Activated CD4-positive, alpha-beta T cell treated with anti-CD3 and anti-CD28 coated beads for 1 hour (primary cell): Measurements from ENCODE around the gene ZNF598.

Source experiments
- DNase-seq: peaks from one replicate; pipeline ENCODE4 v3.0.0-alpha.2; 2020

ZNF598 gene

DNA sequence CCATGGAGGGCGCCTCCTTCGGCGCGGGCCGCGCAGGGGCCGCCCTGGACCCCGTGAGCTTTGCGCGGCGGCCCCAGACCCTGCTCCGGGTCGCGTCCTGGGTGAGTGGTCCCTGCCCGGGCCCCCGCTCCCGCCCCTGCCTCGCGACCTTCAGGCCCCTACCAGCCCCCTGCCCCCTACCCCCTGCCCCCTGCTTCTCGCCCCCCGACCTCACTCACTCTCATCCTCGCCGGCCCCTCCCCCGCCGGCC lies 19.6 kb downstream of the ZNF598 start:
- no peak for DNase-seq

GRCh38 chr16:1989209-1990100 lies 20.2 kb downstream of the ZNF598 start, which contains the start of gene SYNGR3:
Gene SYNGR3, plus strand, starts transcription at chr16:1989970. Its CDS starts 133 bp downstream, at chr16:1990103.
- no peak for DNase-seq

DNA sequence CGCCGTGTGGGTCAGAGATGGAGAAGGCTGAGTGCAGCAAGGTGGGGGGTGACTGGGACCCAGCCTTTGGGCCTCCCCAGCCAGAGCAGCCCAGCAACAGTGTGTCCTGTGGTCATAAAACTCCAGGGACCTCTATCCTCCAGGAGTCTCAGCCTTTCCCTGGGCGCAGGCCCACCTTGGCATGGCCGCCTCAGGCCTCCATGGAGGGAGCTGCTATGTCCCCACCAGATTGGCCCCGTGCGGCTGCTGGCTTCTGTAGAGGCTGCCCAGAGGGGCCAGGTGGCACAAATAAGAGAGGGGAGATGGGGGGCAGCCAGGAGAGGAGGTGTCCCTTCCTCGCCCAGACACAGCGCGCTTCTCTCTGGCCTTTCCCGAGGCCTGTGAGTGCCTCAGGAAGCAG lies 22.4 kb downstream of the ZNF598 start:
- no peak for DNase-seq

- DNase-seq, result no peak
Measured at GRCh38 chr16:1985466-1986150, 24.0 kb downstream of the ZNF598 start.

GRCh38 chr16:1984347-1985225 lies 25.0 kb downstream of the ZNF598 start:
- no peak for DNase-seq

DNA sequence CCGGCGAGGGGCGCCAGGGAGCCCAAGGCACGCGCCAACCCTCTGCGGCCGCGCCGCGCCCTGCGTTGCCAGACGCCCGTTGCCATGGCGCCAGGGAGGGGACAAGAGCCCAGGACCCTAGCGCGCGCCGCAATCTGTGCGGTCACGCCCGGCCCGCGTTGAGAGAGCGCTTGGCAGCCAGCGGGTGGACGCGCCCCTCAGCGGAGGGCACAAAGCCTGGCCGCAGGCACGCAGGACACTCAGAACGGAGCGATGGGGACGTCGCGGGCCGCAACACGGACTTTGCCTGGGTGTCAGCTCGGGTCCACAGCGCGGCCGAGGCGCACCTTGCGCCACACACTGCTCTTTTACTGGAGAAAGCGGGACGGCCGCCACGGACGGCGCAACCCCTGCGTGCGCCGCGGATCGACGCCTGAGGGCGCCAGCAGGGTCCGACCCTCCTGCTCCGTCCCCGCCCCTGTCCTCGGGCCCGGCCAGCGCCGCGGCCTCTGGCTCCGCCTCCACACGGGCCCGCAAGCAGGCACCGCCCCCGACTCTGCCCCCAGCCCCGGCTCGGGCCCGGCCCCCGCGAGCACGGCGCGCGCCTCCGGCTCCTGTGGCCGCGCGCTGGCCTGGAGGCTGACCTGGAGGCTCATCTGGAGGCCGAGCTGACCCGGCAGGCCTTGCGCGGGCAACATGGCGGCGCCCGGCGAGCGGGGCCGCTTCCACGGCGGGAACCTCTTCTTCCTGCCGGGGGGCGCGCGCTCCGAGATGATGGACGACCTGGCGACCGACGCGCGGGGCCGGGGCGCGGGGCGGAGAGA lies 25.9 kb downstream of the ZNF598 start, which contains the start of gene GFER:
GFER (plus strand) TSS at position 650 of the 803 bp plus-strand sequence; CDS start at position 676, 26 bp downstream.
- peak; percentile 42 for DNase-seq

- DNase-seq, result no peak
Measured at GRCh38 chr16:1982991-1983543, 26.6 kb downstream of the ZNF598 start.

GRCh38 chr16:1982013-1982433 lies 27.6 kb downstream of the ZNF598 start:
- no peak for DNase-seq

DNA sequence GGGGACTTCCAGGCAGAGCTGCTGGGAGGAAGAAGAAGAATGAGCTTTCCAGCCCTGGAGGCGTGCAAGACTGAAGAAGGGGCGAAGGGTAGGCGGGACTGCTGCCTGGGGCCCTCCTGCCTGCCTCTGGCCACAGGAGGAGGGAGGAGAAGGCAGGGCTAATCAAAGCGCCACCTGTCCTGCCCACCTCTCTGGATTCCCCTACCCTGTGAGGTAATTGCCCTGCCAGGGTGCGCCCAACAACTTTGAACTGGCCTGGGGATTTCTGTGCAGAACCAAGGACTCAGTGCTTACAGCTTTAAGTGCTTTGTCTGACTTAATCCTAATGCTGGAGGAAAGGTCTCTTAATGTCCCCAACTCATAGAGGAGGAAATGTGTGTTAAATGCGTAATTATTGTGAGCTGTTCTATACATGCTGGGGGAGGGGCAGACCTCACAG lies 28.2 kb downstream of the ZNF598 start, which contains the start of gene NOXO1:
NOXO1 (minus strand) TSS at position 72 of the 439 bp plus-strand sequence. CDS start 290 bp downstream, outside the sequence.
- no peak for DNase-seq

GRCh38 chr16:1980770-1981087 lies 28.9 kb downstream of the ZNF598 start:
- DNase-seq, result no peak

DNA sequence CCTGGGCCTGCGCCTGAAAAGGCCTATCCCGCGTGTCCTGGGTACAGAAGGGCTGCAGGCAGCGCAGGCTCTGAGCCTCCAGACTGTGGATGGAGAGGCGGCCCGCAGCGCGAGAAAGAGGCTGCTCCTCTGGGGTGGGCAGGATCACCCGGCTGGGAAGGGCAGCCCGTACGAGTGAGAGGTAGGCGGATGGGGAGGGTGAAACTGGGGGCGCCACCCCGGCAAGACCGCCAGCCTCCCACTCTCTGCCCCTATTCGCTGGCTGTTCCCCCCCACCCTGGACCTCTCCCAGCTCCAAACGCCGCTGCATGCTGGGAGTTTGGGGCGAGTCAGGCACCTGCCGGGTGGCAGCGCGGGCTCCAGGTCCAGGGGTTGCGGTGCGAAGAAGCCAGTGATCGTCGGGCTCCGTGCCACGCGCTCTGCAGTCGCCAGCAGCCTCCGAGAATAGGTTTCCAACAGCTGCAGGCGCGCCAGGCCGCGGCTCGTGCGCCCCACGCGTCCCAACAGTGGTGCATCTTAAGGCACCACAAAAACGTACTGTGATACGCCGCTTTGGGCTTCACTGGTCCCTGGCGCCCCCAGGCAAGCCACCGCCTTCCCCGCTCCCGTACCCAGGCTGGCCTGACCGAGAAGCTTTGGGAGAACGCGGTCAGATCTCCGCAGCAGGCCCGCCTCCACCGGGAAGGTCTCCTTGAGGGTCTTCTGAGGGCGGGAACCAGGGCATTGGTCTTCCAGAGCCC lies 29.4 kb downstream of the ZNF598 start:
- no peak for DNase-seq

- DNase-seq, result no peak
Measured at GRCh38 chr16:1979271-1980029, 30.2 kb downstream of the ZNF598 start.

DNA sequence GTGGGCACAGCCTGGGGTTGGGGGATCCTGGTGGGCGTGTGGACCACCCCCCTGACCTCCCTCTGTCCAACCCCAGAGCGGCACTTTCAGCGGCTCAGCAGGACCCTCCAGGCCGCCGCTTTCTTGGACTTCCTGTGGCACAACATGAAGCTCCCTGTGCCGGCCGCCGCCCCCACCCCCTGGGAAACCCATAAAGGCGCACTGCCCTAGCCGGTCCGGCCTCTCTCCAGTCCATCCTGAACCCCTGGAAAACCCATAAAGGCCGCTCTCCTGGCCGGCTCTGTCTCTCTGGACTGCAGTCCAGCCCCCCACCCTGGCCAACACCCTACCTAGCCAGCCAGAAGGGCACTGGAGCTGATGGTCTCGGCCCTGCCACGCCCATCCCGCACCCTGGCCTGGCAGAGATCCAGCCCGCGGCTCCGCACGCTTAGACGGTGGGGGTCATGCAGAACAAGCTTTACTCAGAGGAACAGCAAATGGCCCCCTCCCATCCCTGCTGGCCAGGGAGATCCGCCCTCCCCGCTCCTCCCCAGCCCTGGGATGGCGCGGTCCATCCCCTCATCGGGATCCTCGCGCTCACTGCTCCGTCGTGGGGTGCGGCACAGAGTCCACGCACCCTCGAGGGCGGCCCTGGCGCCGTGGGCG lies 31.0 kb downstream of the ZNF598 start:
- no peak for DNase-seq

DNA sequence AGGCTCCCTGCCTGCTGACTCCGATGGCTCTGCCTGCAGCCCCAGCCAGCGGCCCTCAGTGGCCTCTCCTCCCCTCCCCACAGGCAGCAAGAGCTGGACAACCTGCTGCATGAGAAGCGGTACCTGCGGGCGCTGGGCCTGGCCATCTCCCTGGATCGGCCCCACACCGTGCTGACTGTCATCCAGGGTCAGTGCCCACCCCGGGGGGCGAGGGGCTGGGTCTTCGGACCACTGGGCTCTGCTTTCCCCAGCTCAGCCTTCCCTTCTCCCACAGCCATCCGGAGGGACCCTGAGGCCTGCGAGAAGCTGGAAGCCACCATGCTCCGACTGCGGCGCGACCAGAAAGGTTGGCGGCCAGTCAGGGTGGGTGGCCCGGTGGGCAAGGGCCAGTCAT lies 31.7 kb downstream of the ZNF598 start:
- DNase-seq, result no peak

DNA sequence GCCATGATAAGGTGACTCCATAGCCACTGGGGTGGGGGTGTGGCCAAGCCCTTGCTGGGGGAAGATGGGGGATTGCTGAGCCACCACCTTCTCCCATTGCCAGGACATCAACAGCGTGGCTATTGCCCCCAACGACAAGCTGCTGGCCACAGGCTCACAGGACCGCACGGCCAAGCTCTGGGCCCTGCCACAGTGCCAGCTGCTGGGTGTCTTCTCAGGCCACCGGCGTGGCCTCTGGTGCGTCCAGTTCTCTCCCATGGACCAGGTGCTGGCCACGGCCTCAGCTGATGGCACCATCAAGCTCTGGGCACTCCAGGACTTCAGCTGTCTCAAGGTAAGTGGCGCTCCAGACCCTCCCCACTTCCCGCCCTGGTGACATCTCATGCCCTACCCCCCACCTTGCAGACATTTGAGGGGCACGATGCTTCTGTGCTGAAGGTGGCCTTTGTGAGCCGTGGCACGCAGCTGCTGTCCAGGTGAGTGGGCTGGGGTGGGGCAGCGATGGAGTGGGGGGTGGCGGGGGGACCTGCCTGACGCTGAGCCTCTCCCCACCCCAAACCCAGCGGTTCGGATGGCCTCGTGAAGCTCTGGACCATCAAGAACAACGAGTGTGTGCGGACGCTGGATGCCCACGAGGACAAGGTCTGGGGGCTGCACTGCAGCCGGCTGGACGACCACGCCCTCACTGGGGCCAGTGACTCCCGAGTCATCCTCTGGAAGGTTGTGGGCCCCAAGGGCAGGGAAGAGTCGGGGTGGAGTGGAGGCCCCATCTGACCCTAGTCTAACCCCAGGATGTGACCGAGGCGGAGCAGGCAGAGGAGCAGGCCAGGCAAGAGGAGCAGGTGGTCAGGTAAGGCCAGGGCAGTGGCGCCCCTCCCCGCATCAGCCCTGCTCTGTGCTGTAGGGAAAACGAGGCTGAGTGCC lies 32.4 kb downstream of the ZNF598 start:
- DNase-seq, result no peak

GRCh38 chr16:1976216-1976520 lies 33.5 kb downstream of the ZNF598 start:
- no peak for DNase-seq

DNA sequence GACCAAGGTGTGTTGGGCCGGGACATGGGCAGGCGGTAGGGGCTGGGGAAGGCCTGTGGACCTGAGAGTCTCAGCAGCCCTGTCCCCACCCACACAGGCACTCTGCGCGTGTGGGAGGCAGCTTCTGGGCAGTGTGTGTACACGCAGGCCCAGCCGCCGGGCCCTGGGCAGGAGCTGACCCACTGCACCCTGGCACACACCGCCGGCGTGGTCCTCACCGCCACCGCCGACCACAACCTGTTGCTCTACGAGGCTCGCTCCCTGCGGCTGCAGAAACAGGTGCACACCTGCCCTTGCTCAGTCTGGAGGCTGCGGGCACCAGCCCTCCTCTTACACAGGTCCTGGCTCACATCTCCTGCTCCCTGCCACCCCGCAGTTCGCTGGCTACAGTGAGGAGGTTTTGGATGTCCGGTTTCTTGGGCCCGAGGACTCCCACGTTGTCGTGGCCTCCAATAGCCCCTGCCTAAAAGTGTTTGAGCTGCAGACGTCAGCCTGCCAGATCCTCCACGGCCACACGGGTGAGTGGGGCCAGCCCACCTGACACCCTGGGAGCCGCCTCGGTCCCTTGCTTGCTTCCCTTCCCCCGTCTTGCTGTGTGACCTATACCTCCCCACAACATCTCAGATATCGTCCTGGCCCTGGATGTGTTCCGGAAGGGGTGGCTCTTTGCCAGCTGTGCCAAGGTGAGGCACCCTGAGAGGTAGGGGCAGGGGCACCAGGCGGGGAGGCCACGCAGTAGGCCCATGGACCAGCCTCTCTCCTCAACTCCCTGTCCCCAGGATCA lies 34.0 kb downstream of the ZNF598 start:
- no peak for DNase-seq
